Hematopoietic multipotent progenitor cell (in vitro differentiated cells): Measurements from ENCODE around the gene KCNT2. TPM values are rescaled to one million over a fixed set of nuclear protein-coding genes. Genes with fewer than 3 reads are reported as not detected.
"Not testable (repeated sequence)": the region's sequence is repeated elsewhere in the genome, so short reads cannot be mapped to it uniquely, and the experiment has no call there.

Experiments
- DNase-seq, 3 donors: peaks; one replicate each; pipeline ENCODE4 v3.0.0-alpha.2; 2011 to 2015; ENCODE audit warnings: low read depth in 2 of 3, low spot score in 2 of 3
- total RNA-seq: library from RNA; depleted of rRNA; stranded (reverse); fragments of >200 nt; gene quantifications from one replicate; pipeline ENCODE4 v1.2.3, GENCODE V29; 2012

Gene KCNT2
- total RNA-seq, 1 donor, result 0.27 TPM

DNA sequence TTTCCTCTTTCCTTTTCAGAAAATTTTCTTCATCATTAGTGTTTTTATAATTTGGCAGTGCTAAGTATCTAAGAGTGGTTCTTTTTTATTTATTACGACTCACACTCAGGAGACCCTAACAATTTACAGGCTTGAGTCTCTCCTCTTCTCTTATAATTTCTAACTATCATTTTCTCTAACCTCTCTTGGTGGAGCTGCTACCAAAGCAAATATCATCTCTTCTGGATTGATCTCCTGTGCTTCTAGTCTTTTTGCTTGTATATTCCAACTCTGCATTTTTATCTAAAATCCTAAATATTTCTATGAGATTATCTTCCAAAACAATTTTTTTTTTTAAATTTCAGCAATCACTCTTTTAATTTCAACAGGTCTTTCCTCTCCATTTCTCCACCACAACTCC is 250.3 kb downstream of the KCNT2 start:
- no peak for DNase-seq

DNA sequence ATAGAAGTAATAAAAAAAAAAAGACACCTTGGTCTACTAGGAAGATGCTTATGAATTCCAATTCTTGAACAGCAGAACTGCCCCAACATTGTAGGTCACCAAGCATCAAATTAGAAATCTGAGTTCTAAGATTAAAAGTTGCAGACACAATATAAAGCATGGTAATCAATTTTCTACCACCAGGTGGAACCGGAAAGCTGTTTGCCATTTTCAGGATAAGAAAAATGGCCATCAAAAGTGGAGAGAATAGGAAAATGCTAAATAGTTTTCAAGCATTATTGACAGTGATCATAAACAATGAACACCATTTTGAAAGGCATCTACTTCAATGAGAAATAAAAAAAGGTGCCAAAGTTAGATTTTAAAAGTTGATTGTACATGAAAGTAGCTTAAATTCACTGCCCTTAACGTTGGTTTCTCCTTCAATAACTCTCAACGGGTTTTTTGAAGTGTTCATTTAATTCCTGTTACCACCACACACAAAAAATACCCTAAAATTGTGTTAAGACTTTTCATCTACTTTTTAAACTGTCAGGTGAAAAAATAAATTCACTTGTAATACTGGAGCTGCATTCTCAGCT is 252.9 kb downstream of the KCNT2 start:
- DNase-seq, result peak in 2 of 3 donors; percentile 27 to 48

DNA sequence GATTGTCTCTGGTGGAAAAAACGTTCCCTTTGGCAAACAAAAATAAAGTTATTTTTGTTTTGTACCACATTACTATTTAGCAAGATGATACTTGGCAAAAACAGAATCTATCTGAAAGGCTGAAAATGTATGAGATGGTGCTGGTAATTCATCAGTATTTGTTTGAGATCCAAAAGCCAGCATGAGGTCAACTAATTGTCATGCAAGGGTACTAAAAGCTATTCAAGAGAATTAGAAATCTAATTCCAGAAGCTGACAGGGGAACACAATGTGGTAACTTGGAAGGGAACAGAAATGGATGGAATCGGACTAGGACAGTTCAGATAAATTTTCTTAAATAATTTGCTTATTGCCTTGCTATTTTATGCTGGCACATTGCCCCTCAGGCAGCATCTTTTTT is 263.8 kb downstream of the KCNT2 start:
- DNase-seq, result no peak

DNA sequence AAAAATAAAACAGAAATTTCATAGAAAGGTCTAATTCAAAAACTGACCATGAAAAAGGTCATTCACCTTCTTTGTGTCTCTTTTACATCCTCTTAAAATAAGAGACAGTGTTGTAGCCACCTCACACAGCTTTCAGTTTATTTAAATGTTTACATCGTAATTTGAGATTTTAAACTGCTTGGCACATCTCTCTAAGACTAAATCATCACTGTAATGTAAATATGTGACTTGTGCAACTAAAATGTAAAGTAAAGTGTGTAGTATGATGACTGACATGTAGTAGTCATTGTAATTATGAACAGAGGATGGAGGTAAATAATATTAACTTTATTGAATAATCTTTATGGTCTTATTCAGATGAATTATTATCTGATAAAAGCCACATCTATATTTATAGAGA is 283.9 kb downstream of the KCNT2 start:
- DNase-seq, result no peak

DNA sequence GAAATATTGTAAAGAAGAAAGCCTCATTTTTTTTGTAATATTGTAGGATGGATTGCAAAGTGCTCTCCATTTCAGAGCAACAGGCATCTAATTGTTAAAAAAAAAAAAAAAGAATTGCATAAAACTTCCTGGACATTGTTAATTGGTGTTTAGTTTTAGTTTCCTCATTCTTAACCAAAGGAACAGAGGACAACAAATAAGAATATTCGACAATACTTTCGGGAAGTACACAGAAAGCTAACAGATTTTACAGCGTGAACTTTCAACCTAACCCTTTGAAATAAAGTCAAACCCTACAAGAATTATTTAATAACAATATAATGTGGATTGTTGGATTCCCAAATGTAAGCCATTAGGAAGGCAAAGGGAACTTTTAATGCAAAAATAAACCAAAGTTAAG is 284.4 kb downstream of the KCNT2 start:
- no peak for DNase-seq

DNA sequence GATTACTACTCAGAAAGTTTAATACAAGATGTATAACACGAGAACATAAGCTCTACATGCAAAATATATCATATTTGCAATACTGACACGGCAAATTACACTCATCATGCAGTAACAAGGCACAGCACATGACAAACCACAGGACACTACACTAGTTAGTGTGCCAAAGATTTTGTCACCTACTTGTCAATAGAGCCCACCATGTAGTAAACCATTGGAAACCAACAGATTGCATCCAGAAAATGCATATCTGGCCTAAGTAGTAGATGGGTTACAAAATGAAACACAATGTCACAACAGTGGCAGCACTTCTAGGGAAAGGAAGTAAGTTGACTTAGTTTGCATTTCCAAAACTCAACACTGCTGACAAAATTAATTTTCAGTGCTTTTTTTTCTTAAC is 288.9 kb downstream of the KCNT2 start:
- no peak for DNase-seq

DNA sequence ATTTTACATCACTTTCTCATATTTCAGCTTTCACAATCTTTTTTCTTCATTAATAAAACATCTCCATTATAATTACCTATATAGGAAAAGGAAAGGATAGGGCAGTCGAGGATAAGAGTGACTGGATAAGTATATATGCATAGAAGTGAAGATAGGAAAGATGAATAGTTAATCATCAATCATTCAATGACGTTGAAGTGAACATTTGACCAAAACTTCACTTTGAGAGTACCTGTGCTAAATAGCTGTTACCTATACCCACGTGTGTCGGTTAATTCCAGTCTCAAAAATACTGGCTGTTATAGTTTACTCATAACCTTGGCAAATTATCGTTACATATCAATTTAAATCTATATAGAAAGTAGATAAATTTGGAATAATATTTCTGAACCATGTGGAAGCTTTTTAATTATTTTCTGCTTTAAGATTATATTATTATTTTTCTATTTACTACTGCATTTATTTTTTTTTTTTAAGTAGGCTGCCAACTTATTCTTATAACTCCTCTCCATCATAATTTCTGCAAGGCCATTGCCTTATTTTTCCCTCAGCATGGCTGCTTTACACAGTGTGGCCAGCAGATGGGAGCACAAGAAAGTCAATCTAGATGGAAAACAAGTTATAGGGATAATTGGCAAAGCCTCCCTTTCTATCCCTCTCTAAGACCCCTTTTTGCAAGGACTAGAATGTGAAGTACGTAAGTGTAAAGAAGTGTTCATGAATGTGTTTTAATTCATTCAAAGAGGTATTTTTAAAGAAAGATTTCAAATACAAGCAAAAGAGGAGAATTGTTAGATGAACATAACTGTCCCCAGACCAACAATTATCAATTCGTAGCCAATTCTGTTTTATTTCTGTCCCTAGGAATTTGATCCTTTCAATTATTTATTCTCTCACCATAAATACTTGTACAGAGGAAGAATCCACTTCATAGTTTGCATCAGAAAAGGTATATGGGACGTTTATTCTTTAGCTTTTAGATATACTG is 290.4 kb downstream of the KCNT2 start:
- peak in 2 of 3 donors; percentile 22 to 61 for DNase-seq

DNA sequence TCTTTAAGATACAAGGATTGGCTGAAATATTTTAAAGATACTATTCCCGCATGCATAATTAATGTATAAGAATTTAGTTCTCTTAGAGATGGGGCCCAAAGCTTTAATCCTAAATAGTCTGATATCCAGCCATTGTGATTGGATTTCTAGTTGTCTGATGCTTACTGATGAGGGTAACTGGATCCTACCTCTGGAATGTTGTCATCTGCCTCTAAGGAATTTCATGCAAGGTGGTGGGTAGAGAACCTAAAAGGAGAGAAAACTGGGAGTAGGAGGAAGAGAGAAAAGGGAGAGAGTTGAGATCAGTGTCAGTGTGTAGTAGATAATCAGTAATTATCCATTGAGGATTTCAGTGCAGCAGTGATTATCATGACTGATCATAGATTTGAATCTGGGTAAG is 295.5 kb downstream of the KCNT2 start:
- DNase-seq, result no peak

DNA sequence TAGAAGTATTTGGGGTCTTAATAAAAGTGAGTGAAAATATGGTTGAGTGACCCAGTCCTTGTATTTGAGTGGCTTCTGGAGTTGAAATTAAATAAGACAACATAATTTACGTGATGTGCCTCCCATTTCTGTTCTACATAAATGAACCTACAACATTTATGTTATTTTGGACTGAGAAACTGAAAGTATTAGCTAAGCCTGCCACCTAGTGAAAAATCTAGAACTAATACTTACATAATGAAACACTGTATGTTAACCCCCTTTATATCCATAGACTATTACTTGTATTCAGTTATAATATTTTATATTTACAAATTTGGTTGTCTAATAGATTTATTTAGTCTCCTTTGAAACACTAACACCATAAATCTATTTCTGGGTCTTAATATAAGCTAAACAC is 298.9 kb downstream of the KCNT2 start:
- DNase-seq, result peak in 2 of 3 donors; percentile 24 to 65

DNA sequence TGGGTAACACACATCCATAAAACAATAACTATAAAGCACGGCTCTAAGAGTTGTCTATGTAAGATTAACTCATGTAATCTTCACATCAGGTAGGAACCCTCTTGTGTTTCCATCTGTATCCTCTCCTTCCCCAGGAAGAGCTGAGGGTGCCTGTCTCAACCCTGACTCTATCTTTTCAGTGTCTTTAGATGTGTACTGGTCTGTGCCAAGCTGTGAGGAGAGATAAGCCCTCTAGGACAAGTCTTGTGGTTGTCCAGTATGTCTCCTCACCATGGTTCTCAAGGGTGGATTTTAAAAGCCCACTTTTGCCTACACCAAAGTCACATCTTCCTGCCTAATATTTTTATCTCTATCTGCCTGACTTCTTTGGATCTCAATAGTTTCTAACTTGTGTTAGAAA is 300.1 kb downstream of the KCNT2 start:
- DNase-seq, result peak in 2 of 3 donors; percentile 32 to 46

DNA sequence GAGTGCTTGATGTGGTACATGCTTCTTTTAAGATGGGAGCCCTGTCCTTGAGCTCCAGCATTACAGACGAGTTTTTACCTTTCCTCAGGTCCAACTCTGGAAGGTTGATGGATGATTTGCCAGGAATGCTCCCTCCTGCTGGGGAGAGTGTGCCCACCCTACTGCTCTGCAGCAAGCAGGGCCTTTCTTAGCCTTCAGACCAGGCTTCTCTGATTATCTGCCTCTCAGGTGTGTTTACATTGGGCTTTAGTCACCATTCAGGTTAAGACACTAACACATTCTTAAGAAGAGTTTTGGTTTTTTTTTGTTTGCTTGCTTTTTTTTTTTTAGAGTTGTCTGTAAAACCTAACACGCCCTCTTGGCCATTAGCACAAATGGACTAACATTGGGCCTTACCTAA is 301.8 kb downstream of the KCNT2 start:
- DNase-seq, result no peak

DNA sequence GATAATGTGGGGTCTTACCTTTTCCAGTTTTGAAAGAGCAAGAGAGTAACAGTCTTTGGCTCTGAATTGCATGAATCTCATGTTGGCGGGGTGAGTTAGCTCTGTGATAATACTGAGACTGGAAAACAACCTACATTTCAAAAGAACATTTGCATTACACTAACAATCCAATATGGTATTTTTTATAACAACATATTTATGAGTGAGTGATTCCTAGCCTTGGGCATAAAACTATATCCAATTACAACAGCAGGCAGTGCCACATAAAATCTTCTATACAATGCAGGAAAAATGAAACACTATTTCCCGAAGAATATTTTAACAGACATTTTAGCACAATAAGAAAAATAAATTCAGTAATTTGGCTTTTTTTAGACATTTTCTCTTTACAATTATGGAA is 303.0 kb downstream of the KCNT2 start:
- no peak for DNase-seq

DNA sequence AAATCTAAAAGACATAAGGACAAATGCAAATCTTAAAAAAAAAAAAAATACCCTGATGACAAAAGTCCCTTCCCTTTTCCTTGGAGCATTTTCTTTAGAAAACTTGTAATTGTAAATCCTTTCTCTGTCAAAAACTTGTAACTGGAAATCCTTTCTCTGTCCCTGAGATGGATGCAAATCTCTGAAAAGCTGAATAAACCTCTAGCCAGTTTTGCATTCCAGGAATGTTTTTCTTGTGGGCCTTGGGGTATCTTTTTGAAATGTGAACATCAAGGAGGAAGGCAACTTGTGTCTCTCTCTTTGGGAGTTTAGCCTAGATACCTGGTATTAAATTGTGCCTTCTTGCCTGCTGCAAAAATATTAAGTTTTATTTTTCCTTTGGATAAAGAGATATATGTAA is 305.3 kb downstream of the KCNT2 start:
- no peak for DNase-seq

DNA sequence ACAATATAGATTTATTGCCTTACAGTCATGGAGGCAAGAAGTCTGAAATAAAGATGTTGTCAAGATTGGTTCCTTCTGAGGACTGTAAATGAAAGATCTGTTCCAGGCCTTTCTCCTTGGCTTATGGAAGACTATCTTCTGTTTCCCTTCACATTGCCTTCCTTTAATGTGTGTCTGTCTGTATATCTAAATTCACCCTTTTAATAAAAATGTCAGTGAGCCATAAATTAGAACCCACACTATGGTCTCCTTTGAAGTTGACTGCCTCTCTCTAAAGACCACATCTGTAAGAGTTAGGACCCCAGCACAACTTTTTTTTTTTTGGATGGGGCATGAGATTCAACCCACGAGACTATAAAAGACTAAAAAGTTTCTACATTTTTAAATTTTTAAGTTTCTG is 305.8 kb downstream of the KCNT2 start:
- no peak for DNase-seq

DNA sequence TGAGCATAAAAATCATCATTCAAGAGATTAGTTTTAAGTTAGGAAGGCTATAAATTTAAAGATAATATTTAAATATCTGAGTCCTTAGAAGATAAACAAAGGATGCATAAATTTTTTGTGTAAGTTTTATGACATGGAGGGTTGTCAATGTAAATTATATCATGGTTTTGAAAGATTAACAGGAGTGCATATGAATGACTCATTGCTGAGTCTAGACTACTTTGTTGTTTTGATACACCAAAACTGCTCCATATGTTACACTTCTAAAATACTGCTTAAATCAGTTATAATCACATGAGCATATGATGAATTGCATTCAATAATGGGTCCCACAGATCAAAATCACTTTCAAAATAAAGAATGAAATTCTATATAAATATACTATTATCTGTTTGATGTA is 312.5 kb downstream of the KCNT2 start:
- DNase-seq, result no peak

DNA sequence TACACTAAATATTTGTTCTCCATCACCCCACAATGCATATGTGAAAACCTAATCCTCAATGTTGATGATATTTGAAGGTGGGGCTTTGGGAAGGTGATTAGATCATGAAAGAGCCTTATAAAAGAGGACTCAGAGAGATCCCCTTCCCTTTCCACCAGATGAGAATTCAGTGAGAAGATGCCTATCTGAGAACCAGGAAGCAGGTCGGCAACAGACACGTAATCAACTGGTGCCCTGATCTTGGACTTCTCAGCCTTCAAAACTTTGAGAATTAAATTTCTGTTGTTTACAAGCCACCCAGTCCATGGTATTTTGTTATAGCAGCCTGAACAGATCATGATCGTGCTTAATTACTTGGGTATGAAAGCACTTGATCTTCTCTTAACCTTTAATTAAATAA is 329.4 kb downstream of the KCNT2 start:
- DNase-seq, result no peak

DNA sequence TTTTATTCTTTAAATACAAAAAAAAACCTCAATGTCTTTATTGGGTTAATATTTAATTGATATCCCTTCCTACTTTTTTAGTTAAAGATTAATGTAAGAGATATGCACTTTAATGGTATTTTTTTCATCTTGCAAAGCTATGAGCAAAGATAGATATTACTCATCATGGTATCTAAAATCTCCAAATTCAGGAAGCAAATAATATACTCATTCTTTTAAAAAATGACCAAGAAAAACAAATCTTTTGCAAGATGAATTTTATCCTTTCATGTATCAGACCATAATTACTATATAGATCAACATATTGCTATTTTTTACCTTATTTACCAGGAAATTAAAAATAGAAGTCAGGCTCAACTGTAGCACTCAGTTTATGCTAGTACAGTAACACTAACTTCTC is 330.4 kb downstream of the KCNT2 start:
- no peak for DNase-seq

DNA sequence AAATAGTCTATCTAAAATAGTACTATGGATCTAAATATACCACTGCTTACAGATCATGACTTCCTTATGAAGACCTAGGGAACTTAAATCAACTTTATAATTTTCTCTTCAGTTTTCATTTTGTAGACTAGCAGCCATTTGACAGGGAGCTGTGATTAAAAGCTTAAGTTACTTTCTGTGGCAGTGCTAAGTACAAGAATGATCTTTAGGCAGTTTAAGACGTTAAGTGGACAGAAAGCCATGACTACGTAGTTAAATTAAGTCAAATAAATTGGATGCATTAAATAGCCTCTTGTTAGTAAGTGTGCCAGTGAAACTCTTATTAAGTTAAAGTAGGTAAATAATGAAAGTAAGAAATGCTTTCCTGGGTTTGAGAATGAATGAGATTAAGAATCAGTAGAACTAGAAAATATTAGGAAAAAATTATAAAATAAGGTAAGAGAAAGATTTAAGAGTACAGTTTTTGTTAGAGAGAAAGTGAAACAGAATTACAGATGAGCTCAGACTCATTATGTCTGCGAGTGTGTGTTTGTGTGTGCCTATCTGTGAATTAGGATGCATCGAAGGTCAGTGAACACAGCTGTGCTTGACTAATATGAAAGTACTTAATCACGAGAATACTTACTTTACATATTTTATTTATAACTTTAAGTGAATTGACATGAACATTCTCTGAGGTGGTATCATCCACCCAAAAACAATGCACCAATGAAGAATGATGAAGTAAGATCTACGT is 336.9 kb downstream of the KCNT2 start:
- DNase-seq, result no peak

DNA sequence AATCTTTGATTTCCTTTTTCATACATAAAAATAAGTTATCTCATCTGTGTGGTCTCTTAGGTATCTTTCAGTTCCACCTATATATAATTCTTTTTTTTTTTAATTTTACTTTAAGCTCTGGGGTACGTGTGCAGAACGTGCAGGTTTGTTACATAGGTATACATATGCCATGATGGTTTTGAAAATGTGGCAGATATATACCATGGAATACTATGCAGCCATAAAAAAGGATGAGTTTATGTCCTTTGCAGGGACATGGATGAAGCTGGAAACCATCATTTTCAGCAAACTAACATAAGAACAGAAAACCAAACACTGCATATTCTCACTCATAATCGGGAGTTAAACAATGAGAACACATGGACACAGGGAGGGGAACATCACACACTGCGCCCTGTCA is 345.2 kb downstream of the KCNT2 start:
- not testable (repeated sequence) for DNase-seq

DNA sequence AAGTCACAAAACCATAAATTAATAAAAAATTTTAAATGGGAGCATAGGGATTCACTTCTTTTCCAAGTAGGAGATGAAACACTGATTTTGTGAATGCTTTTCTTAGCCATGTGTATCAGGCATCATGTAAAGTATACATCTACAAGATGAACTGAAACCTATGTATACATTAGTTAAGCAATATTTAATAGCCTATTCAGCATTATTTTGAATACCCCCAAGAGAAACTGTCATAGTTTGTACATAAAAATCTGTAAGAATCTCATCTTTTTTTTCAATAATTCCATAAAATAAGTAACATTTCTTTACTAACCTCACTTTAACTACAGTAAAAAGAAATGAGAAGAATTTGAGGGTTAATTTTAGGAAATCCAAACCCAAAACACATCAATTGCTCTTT is 348.0 kb downstream of the KCNT2 start:
- DNase-seq, result no peak

DNA sequence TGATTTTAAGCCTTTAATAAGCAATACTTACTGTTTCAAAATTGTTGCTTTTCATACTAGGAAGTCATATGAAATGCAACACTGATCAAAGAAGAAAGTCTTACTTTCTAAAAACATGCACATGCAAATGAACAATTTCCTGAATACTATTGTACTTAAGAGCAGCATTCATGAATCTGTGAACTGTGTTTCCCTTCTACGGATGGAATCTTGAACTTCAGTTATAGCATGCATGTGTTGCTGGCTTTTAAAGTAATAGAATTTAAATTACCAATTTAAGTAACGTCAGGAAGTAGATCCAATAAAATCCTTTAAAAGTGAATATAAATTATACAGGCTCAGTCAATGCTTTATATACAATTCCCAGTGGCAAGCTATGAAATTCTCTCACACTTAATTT is 348.9 kb downstream of the KCNT2 start:
- DNase-seq, result no peak

DNA sequence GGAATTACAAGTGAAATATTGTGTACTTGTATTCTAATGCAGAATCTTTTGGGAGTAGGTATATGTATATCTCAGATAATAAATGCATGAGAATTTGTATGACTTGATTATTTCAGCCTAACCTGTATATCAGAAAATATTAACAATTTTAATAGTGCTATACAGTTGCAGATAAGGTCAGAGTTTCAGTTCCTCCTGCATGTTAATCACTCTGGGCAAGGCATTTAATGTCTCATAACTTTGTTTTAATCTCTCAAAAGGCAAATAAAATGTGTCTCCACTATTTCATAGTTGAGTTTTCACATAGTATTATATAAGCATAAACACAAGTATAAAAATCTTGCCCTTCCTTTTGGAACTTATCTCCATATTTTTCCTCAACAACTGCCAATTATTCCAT is 352.5 kb downstream of the KCNT2 start:
- DNase-seq, result no peak
